HG03060 (cell line): ENCODE measurements around the gene CCDC141.

ENCODE experiments used
- ATAC-seq: cut with Tn5 transposase; IDR thresholded peaks from one replicate; pipeline ENCODE4 v1.9.1; 2021; ENCODE audit warnings: low read depth, moderate number of reproducible peaks; ENCODE audit not compliant: unreplicated experiment

The CCDC141 gene

GRCh38 chr2:178834086-178834485 lies 215.9 kb downstream of the CCDC141 start:
- no peak for ATAC-seq

GRCh38 chr2:178833382-178833781 lies 216.6 kb downstream of the CCDC141 start:
- ATAC-seq: no peak

DNA sequence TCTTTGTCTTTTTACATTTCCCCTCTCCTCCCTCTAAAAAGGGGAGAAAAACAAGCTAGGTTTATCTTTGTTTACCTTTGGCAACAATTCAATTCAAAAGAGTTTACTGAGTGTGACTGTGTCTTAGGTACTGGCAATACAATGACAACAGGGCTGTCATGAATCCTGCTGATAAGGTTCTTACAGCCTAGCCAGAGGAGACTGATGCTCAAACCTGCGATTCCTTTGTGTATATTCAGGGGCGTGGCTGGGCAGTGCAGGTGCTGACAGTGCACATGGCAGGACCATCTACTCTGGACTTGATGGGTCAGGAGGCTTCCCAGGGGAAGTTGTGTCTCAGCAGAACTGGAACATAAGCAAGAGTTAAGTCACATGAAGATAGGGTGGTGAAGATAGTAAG lies 219.5 kb downstream of the CCDC141 start:
- ATAC-seq: no peak

DNA sequence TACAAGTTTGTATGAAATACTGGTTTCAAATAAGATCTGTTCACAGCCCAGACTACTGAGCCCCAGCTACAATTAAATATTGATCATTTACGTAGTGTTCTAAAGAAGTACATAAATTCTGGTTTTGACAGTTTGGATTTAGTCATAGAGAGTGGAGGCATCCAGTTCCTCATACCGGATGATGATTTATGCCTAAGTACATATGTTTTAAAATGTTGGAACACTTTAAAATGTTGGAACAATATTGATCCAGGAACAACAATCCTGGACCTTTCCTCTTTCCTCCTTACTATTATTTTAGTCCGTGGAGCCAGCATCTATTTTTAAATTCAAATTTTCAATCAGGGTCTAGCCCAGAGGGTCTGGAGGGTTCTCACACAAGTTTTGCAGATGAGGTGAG lies 220.0 kb downstream of the CCDC141 start:
- ATAC-seq: no peak

GRCh38 chr2:178829299-178829960 lies 220.5 kb downstream of the CCDC141 start:
- no peak for ATAC-seq

- ATAC-seq: no peak
Observed at GRCh38 chr2:178828486-178828881, 221.5 kb downstream of the CCDC141 start.

DNA sequence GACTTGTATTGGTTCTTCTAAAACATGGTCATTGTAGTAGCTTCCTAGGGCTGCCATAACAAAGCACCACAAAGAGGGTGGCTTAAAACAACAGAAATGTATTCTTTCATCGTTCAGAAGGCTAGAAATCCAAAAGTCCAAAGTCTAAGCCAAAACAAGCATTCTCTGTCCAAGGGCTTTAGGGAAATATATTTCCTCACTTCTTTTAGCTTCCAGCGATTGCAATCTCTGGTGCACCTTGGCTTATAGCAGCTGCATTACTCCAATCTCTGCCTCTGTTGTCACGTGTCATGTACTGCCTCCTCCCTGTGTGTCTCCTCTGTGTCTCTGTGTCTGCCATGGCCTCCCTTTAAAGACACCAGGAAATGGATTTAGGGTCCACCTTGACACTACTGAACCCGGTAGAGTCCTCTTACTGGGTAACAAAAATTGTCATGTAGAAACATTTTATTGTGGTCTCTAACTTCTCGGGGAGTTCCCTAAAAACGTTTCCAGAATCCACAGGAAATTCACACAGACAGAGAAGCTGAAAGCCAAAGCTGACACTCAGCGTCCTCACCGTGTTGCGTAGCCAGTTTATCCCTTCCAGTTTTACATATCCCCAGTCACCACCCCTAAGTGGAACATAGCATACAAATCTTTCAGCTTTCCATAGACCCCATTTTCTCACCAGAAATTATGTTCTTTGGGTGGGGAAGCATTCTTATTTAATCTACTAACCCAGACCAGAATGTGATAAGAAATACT lies 222.0 kb downstream of the CCDC141 start:
- ATAC-seq: no peak

DNA sequence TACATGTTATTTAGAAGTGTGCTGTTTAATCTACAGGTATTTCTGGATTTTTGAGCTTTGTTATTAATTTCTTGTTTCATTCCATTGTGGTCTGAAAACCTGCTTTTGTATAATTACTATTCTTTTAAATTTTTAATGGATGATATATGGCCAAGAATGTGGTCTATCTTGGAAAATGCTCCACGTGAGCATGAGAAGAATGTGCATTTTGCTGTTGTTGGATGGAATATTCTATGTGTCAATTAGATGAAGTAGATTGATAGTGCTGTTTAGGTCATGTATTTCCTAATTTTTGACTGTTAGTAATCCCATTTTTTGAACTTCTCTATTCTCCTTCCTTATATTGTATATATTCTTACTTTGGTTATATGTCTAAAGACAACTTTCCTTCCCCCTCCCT lies 222.8 kb downstream of the CCDC141 start:
- ATAC-seq: no peak

GRCh38 chr2:178825183-178825582 lies 224.8 kb downstream of the CCDC141 start:
- ATAC-seq: no peak

DNA sequence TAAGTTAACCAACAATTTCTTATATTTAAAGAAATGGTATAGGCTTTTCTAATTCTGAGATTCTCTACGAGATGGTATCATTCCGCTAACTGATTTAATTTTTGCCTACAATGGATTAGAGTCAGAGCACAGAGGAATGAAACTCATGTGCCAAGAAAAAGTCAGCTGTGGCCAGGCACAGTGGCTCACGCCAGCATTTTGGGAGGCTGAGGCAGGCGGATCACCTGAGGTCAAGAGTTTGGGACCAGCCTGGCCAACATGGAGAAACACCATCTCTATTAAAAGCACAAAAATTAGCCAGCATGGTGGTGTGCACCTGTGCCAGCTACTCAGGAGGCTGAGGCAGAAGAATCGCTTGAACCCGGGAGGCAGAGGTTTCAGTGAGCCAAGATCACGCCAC lies 225.8 kb downstream of the CCDC141 start:
- no peak for ATAC-seq

GRCh38 chr2:178819992-178820391 lies 229.9 kb downstream of the CCDC141 start:
- peak; percentile 68 for ATAC-seq

- ATAC-seq: no peak
Observed at GRCh38 chr2:178819147-178819875, 230.6 kb downstream of the CCDC141 start.

DNA sequence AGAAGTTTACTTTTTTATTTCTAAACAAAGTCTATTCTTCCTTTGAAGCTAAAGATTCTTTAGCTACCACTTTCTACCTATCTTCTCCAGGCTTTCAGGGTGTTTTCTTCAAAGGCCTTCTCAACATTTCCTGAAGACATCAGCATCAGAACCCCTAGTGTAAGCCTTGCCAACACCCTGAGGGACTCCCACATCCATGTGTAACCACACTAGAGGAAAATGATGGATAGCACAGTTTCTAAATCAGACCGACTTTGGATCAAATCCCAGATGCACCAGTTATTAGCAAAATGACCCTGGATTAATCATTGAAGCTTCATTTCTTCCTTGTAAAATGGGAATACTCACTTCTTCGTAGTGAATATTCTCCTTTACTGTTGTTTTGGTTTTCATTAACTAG lies 238.0 kb downstream of the CCDC141 start:
- ATAC-seq: no peak

- no peak for ATAC-seq
Observed at GRCh38 chr2:178811045-178811444, 238.9 kb downstream of the CCDC141 start.

DNA sequence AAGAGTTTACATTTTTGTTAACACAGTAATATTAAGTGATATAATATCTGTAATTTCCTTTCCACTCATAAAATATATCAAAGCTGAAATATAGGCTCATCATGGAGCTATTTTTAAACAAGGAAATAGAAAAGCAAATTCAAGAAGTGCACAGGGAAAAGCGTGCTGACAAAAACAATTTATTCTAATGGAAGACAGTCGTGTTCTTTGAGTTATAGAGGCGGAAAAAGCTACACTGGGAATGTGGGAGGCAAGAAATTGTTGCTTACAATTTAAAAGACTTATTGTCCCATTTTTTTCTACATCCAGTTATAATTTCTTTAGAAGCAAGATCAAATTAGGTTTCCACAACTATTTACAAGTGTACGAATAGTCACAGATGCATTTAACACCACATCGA lies 239.5 kb downstream of the CCDC141 start:
- ATAC-seq: no peak

DNA sequence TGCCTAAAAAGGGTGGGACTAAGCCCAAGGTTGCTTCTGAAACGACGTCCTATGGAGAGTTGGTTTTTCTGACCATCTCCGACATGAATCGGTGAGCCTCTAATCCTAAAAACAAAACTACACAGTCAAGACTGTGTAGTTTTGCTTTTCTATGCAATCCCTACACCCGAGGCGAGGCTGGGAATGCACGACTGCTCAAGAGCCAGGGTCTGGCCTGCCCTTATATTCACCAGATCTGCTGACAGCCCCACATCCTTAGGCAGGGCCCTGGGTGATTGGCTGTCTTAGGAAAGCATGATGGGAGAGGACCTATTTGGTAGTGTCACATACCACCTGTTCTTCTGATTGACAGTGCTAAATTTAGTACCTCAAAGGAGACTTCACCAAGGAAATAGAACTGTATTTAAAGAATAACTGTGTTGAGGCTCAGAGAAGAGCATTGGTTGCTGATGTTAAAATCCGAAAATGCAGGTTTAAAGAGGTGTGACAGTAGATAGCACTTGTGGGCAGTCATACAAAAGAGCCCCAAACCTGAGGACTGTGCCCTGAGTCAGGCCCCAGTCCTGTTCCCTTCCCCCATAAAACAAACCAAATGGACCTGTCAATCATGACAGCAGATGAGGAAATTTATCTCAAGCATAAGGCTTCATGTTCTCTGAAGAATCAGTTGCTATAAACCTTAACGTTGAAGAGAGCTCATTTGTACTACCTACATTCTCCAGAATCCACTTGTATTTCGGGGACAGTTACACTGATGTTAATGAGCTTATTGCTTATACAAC lies 242.5 kb downstream of the CCDC141 start, which contains the start of gene TTN:
TTN (minus strand) TSS at position 197 of the 782 bp plus-strand sequence. CDS start 2,781 bp downstream, outside the sequence.
- ATAC-seq: no peak

- ATAC-seq: no peak
Observed at GRCh38 chr2:178806543-178806942, 243.4 kb downstream of the CCDC141 start.

- ATAC-seq: no peak
Observed at GRCh38 chr2:178805457-178805856, 244.5 kb downstream of the CCDC141 start.

DNA sequence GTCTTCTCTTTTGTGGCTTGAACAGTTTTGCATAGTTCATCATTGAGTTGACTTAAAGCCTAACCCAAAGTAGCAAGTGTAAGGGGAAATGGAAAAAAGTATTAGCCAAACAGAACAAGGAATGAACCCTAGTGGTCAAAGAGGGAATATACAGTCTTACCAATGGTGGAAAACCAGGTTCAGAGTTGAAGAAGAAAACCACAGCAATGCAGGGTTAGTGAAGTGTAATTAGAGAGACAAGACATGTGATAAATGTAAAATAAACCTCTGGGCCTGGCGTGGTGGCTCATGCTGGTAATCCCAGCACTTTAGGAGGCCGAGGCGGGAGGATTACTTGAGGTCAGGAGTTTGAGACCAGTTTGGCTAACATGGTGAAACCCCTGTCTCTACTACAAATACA lies 245.1 kb downstream of the CCDC141 start:
- peak; percentile 64 for ATAC-seq

DNA sequence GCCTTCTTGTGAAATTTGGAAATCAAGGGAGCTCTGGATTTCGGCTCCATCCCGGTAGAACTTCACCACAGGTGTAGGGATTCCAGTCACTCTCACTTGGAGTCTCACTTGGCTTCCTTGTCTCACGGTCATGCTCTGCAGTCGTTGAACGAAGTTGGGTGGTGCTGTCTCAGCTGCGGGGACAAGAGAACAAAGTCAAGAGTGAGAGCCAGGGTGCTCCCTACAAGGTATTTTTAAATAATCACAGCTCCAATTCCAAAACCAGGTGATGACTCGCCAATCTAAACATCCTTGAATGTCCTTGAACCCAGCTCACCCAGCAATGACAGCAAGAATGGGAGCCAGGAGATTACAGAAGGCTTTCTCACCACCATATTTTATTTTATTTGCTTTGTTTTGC lies 249.4 kb downstream of the CCDC141 start:
- no peak for ATAC-seq

GRCh38 chr2:178799305-178799704 lies 250.6 kb downstream of the CCDC141 start:
- no peak for ATAC-seq
